Measurements from ENCODE around the gene LAMC2. TPM values are rescaled to one million over a fixed set of nuclear protein-coding genes. Genes with fewer than 3 reads are reported as not detected.

LAMC2 gene
- total and polyA plus RNA-seq, 2 experiments from 2014 or later: 0.42 to 0.43 TPM

DNA sequence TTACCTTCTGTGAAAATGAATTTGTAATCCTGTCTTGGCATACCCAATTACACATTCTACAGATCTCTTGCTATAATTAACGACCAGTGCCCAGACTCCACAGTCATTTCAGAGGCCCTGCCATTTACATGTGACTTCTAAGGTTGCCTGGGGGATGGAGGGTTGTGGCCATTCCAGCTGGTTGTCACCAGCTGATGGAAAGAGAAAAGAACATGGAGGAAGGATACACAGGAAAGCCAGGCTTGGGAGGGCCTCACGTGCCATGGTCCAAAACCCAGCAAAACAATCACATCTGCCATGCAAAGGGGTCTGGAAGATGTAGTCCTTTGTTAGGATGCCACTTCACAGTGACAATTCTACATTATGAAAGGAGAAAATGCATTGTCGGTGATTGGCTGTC lies 59.3 kb downstream of the LAMC2 start:
- H3K27me3 ChIP-seq: no peaks in the 10 kb centered on the region
- no peaks in the 10 kb centered on the region for H3K36me3 ChIP-seq
- H3K9me3 ChIP-seq (ENCODE audit: low read depth): no peaks in the 10 kb centered on the region
- no peak overlapping the region for H3K27ac ChIP-seq
- no peak for DNase-seq (ENCODE audit: low read depth in 1 of 2, low spot score in 1 of 2)
- TF ChIP-seq, protein P1, sequence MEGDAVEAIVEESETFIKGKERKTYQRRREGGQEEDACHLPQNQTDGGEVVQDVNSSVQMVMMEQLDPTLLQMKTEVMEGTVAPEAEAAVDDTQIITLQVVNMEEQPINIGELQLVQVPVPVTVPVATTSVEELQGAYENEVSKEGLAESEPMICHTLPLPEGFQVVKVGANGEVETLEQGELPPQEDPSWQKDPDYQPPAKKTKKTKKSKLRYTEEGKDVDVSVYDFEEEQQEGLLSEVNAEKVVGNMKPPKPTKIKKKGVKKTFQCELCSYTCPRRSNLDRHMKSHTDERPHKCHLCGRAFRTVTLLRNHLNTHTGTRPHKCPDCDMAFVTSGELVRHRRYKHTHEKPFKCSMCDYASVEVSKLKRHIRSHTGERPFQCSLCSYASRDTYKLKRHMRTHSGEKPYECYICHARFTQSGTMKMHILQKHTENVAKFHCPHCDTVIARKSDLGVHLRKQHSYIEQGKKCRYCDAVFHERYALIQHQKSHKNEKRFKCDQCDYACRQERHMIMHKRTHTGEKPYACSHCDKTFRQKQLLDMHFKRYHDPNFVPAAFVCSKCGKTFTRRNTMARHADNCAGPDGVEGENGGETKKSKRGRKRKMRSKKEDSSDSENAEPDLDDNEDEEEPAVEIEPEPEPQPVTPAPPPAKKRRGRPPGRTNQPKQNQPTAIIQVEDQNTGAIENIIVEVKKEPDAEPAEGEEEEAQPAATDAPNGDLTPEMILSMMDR (IDR thresholded peaks at IDR 0.05; ENCODE audit: low read depth, low read length): no peak
- no peaks in the 10 kb centered on the region for H3K4me1 ChIP-seq (ENCODE audit: low read depth)
- no peak overlapping the region for H3K4me3 ChIP-seq

DNA sequence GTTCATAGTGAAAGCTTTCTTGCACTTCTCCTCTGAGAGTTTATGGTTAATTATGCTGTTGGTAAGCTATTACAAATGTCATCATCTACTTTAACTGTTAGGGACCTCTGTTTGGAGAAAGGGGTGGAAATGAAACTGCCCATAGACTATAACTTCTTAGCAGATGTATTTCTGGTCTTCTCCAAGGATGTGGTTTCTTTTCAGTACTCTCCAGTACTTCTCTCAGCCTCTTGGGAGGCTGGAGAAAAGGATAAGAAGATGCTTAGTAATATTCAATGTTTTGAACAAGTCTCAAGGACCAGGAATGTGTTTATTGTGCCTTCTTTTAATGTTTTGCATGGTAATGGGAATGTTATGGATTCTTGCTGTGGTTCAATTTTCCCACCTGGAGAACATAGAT lies 60.4 kb downstream of the LAMC2 start:
- Histone ChIP-seq H3K4me1 (ENCODE audit: low read depth) (no peaks in the 10 kb centered on the region), H3K27ac (no peak overlapping the region), H3K27me3 (no peaks in the 10 kb centered on the region), H3K9me3 (ENCODE audit: low read depth) (no peaks in the 10 kb centered on the region), H3K4me3 (no peak overlapping the region), H3K36me3 (no peaks in the 10 kb centered on the region)
- TF ChIP-seq, protein P1 (IDR thresholded peaks at IDR 0.05; ENCODE audit: low read depth, low read length): no peak
- no peak for DNase-seq (ENCODE audit: low read depth in 1 of 2, low spot score in 1 of 2)

DNA sequence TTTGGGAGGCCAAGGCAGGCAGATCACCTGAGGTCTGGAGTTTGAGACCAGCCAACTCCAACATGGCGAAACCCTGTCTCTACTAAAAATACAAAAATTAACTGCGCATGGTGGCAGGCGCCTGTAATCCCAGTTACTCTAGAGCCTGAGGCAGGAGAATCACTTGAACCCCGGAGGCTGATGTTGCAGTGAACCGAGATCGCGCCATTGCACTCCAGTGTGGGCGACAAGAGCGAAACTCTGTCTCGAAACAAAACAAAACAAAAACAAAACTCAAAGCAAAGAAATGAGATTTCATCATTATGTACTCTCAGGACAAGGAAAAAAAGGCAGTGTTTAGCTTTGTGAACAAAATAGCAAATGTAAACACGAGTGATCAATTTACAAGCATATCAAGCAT lies 61.0 kb downstream of the LAMC2 start:
- H3K27ac ChIP-seq: no peak overlapping the region
- H3K9me3 ChIP-seq (ENCODE audit: low read depth): no peaks in the 10 kb centered on the region
- H3K4me1 ChIP-seq (ENCODE audit: low read depth): no peaks in the 10 kb centered on the region
- DNase-seq (ENCODE audit: low read depth in 1 of 2, low spot score in 1 of 2): no peak
- no peaks in the 10 kb centered on the region for H3K36me3 ChIP-seq
- TF ChIP-seq, protein P1 (IDR thresholded peaks at IDR 0.05; ENCODE audit: low read depth, low read length): no peak
- no peaks in the 10 kb centered on the region for H3K27me3 ChIP-seq
- no peak overlapping the region for H3K4me3 ChIP-seq

DNA sequence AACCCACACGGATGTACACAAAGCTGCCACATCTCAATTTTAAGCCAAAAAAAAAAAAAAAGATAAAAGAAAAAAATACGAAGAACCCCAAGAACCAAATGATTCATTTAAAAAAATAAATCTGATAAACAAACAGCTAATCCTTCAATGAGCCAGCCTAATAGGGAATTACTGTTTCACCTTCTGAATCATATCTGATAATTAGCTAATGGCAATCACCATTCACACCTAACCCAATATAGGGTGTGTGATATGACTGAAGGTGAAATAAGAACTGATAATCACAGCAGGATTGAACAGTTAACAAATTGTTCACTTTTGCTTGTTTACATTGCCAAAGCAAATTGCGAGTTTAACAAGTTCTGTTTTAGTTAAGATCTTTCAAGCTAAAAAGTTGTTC lies 61.4 kb downstream of the LAMC2 start:
- TF ChIP-seq, protein P1 (IDR thresholded peaks at IDR 0.05; ENCODE audit: low read depth, low read length): no peak
- Histone ChIP-seq H3K27me3 (no peaks in the 10 kb centered on the region), H3K9me3 (ENCODE audit: low read depth) (no peaks in the 10 kb centered on the region), H3K36me3 (no peaks in the 10 kb centered on the region), H3K27ac (no peak overlapping the region), H3K4me1 (ENCODE audit: low read depth) (no peaks in the 10 kb centered on the region), H3K4me3 (no peak overlapping the region)
- no peak for DNase-seq (ENCODE audit: low read depth in 1 of 2, low spot score in 1 of 2)

DNA sequence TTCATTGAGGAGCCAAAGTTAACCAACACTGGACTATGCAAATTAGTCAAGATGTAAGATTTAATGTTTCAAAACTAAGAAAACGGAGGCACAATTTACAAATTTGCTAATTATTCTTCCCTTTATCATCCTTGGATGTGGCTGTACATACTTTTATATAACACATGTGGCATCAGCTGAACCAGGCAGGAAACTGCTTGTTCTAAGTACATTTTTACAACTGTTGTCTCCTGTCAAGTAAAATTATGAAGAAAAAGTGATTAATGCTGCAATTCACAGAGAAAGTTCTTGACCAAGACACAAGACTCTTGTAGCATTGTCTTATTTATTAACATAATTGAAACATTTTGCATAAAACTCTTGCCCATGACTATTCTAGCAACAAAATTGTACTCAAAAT lies 61.9 kb downstream of the LAMC2 start:
- Histone ChIP-seq H3K36me3 (no peaks in the 10 kb centered on the region), H3K9me3 (ENCODE audit: low read depth) (no peaks in the 10 kb centered on the region), H3K4me1 (ENCODE audit: low read depth) (no peaks in the 10 kb centered on the region), H3K27ac (no peak overlapping the region), H3K4me3 (no peak overlapping the region), H3K27me3 (no peaks in the 10 kb centered on the region)
- TF ChIP-seq, protein P1 (IDR thresholded peaks at IDR 0.05; ENCODE audit: low read depth, low read length): no peak
- no peak for DNase-seq (ENCODE audit: low read depth in 1 of 2, low spot score in 1 of 2)
